Activated CD8-positive, alpha-beta memory T cell treated with anti-CD3 and anti-CD28 coated beads, Interleukin-2, amount 10 ng/mL, durations not matched to agents 7 days and 5 days (primary cell): ENCODE results near the gene WDR35. TPM values are rescaled to one million over a fixed set of nuclear protein-coding genes. Genes with fewer than 3 reads are reported as not detected.
"Not testable (repeated sequence)": the region's sequence is repeated elsewhere in the genome, so short reads cannot be mapped to it uniquely, and the experiment has no call there.

Experiments
- ATAC-seq: fragments of 150-1000 bp; cut with Tn5 transposase; one replicate; pipeline ENCODE4 v1.10.0; 2021; ENCODE audit warnings: moderate library complexity
- CTCF ChIA-PET: fragments of 350-600 bp; sonication (Branson Sonifier 250); formaldehyde crosslinking; loops from one replicate; lab custom pipeline; 2021; ENCODE audit warnings: antibody characterized with exemption; lab: Charles Lee
- DNase-seq: peaks from one replicate; pipeline ENCODE4 v3.0.0-alpha.2; 2020
- H3K27ac Mint-ChIP-seq: one replicate; pipeline ENCODE4 v1.8.0; 2021; ENCODE audit warnings: mild to moderate bottlenecking, mixed read lengths
- H3K27me3 Mint-ChIP-seq: one replicate; pipeline ENCODE4 v1.8.0; 2021; ENCODE audit warnings: mixed read lengths
- H3K36me3 Mint-ChIP-seq: one replicate; pipeline ENCODE4 v1.8.0; 2021; ENCODE audit warnings: mild to moderate bottlenecking, mixed read lengths
- H3K4me1 Mint-ChIP-seq: one replicate; pipeline ENCODE4 v1.8.0; 2021; ENCODE audit warnings: mixed read lengths
- H3K4me3 Mint-ChIP-seq: one replicate; pipeline ENCODE4 v1.8.0; 2021; ENCODE audit warnings: mild to moderate bottlenecking, moderate library complexity, mixed read lengths
- H3K9me3 Mint-ChIP-seq: one replicate; pipeline ENCODE4 v1.8.0; 2022; ENCODE audit warnings: low read depth, mixed read lengths
- total RNA-seq, 2 experiments: library from RNA; stranded (reverse); gene quantifications; one replicate each; pipeline ENCODE4 v1.2.3, GENCODE V29; 2021

Gene WDR35
- total RNA-seq, 2 experiments from 2014 or later: 4.2 to 4.5 TPM

- Mint-ChIP-seq H3K9me3 (no peaks in the 10 kb centered on the region), H3K4me1 (peaks cover 56% of the 10 kb centered on the region), H3K4me3 (no peak overlapping the region), H3K36me3 (peaks cover 28% of the 10 kb centered on the region), H3K27me3 (no peaks in the 10 kb centered on the region), H3K27ac (peak overlapping the region; percentile 25)
- CTCF ChIA-PET: no interaction called here
- ATAC-seq (no peak), DNase-seq (no peak)
Measured at GRCh38 chr2:19893520-19894133, 96.3 kb downstream of the WDR35 start.

- H3K27ac Mint-ChIP-seq, H3K9me3 Mint-ChIP-seq, ATAC-seq, H3K27me3 Mint-ChIP-seq, H3K4me3 Mint-ChIP-seq: not testable (repeated sequence)
- DNase-seq: peak; percentile 31
- CTCF ChIA-PET: interaction anchor here (1.0 kb wide), 1 partner anchor 9 kb away, joined by 5 read pairs; no protein-coding TSS in a partner anchor
- Mint-ChIP-seq H3K36me3 (peaks cover 19% of the 10 kb centered on the region), H3K4me1 (peaks cover 43% of the 10 kb centered on the region)
Measured at GRCh38 chr2:19891971-19892370, 97.9 kb downstream of the WDR35 start.

- DNase-seq: peak; percentile 35
Measured at GRCh38 chr2:19890104-19890503, 99.8 kb downstream of the WDR35 start.

GRCh38 chr2:19888831-19889230 lies 101.1 kb downstream of the WDR35 start:
- CTCF ChIA-PET: no interaction called here
- no peak for ATAC-seq

More at GRCh38 chr2:19890104-19890503, 99.8 kb downstream of the WDR35 start:
- Mint-ChIP-seq H3K4me3 (no peak overlapping the region), H3K36me3 (peaks cover 15% of the 10 kb centered on the region), H3K9me3 (no peaks in the 10 kb centered on the region), H3K27me3 (no peaks in the 10 kb centered on the region), H3K4me1 (peaks cover 31% of the 10 kb centered on the region), H3K27ac (no peak overlapping the region)
- CTCF ChIA-PET: no interaction called here
- ATAC-seq: no peak

GRCh38 chr2:19887510-19887909 lies 102.4 kb downstream of the WDR35 start:
- H3K27ac Mint-ChIP-seq: no peak overlapping the region

More at GRCh38 chr2:19888831-19889230, 101.1 kb downstream of the WDR35 start:
- H3K9me3 Mint-ChIP-seq: no peaks in the 10 kb centered on the region
- peak; percentile 33 for DNase-seq
- H3K27ac Mint-ChIP-seq: no peak overlapping the region
- no peak overlapping the region for H3K4me3 Mint-ChIP-seq
- H3K27me3 Mint-ChIP-seq: no peaks in the 10 kb centered on the region
- H3K36me3 Mint-ChIP-seq: peaks cover 12% of the 10 kb centered on the region
- H3K4me1 Mint-ChIP-seq: peaks cover 19% of the 10 kb centered on the region

GRCh38 chr2:19886261-19886660 lies 103.6 kb downstream of the WDR35 start:
- H3K27me3 Mint-ChIP-seq: no peaks in the 10 kb centered on the region
- no peak overlapping the region for H3K4me3 Mint-ChIP-seq
- H3K27ac Mint-ChIP-seq: no peak overlapping the region
- no peaks in the 10 kb centered on the region for H3K36me3 Mint-ChIP-seq
- H3K9me3 Mint-ChIP-seq: no peaks in the 10 kb centered on the region
- peaks cover 5% of the 10 kb centered on the region for H3K4me1 Mint-ChIP-seq
- ATAC-seq (no peak), DNase-seq (peak; percentile 34)
- CTCF ChIA-PET: interaction anchor here (0.5 kb wide), 1 partner anchor 1251 kb away, joined by 3 read pairs; no protein-coding TSS in a partner anchor

More at GRCh38 chr2:19887510-19887909, 102.4 kb downstream of the WDR35 start:
- Mint-ChIP-seq H3K9me3 (no peaks in the 10 kb centered on the region), H3K4me3 (no peak overlapping the region), H3K27me3 (no peaks in the 10 kb centered on the region), H3K36me3 (peaks cover 7% of the 10 kb centered on the region), H3K4me1 (peaks cover 13% of the 10 kb centered on the region)
- no peak for ATAC-seq
- no peak for DNase-seq
- CTCF ChIA-PET: interaction anchor here (1.5 kb wide), 1 partner anchor 25 kb away, joined by 3 read pairs; no protein-coding TSS in a partner anchor

GRCh38 chr2:19885791-19886190 lies 104.1 kb downstream of the WDR35 start:
- DNase-seq (no peak), ATAC-seq (no peak)
- CTCF ChIA-PET: interaction anchor here (0.5 to 1.5 kb wide), 2 partner anchors 11 to 1250 kb away, joined by 3 read pairs; no protein-coding TSS in a partner anchor
- no peaks in the 10 kb centered on the region for H3K9me3 Mint-ChIP-seq
- H3K4me3 Mint-ChIP-seq: no peak overlapping the region
- H3K36me3 Mint-ChIP-seq: no peaks in the 10 kb centered on the region
- H3K4me1 Mint-ChIP-seq: peaks cover 5% of the 10 kb centered on the region
- H3K27ac Mint-ChIP-seq: no peak overlapping the region
- H3K27me3 Mint-ChIP-seq: no peaks in the 10 kb centered on the region

GRCh38 chr2:19883971-19884720 lies 105.8 kb downstream of the WDR35 start:
- no peaks in the 10 kb centered on the region for H3K9me3 Mint-ChIP-seq
- CTCF ChIA-PET: interaction anchor here (1.5 kb wide), 1 partner anchor 13 kb away, joined by 3 read pairs; no protein-coding TSS in a partner anchor
- no peaks in the 10 kb centered on the region for H3K4me1 Mint-ChIP-seq
- DNase-seq (peak; percentile 31), ATAC-seq (no peak)
- no peak overlapping the region for H3K4me3 Mint-ChIP-seq
- H3K27ac Mint-ChIP-seq: no peak overlapping the region
- H3K27me3 Mint-ChIP-seq: no peaks in the 10 kb centered on the region
- H3K36me3 Mint-ChIP-seq: peaks cover 1% of the 10 kb centered on the region

- no peaks in the 10 kb centered on the region for H3K27me3 Mint-ChIP-seq
- CTCF ChIA-PET: no interaction called here
- H3K4me3 Mint-ChIP-seq: no peak overlapping the region
- H3K27ac Mint-ChIP-seq: no peak overlapping the region
- no peaks in the 10 kb centered on the region for H3K4me1 Mint-ChIP-seq
- ATAC-seq: no peak
- peaks cover 1% of the 10 kb centered on the region for H3K36me3 Mint-ChIP-seq
- no peaks in the 10 kb centered on the region for H3K9me3 Mint-ChIP-seq
- DNase-seq: peak; percentile 19
Measured at GRCh38 chr2:19883486-19883885, 106.4 kb downstream of the WDR35 start.

- no peak for ATAC-seq
- H3K36me3 Mint-ChIP-seq: peaks cover 1% of the 10 kb centered on the region
- no peak overlapping the region for H3K27ac Mint-ChIP-seq
- peak; percentile 25 for DNase-seq
- H3K4me3 Mint-ChIP-seq: no peak overlapping the region
- no peaks in the 10 kb centered on the region for H3K27me3 Mint-ChIP-seq
- CTCF ChIA-PET: no interaction called here
- H3K4me1 Mint-ChIP-seq: no peaks in the 10 kb centered on the region
- H3K9me3 Mint-ChIP-seq: no peaks in the 10 kb centered on the region
Measured at GRCh38 chr2:19882286-19882685, 107.6 kb downstream of the WDR35 start.

GRCh38 chr2:19881908-19882265 lies 108.0 kb downstream of the WDR35 start:
- no peaks in the 10 kb centered on the region for H3K4me1 Mint-ChIP-seq
- ATAC-seq (no peak), DNase-seq (no peak)
- no peaks in the 10 kb centered on the region for H3K27me3 Mint-ChIP-seq
- H3K9me3 Mint-ChIP-seq: no peaks in the 10 kb centered on the region
- CTCF ChIA-PET: no interaction called here
- no peak overlapping the region for H3K4me3 Mint-ChIP-seq
- peaks cover 2% of the 10 kb centered on the region for H3K36me3 Mint-ChIP-seq
- no peak overlapping the region for H3K27ac Mint-ChIP-seq

- Mint-ChIP-seq H3K4me3 (no peak overlapping the region), H3K9me3 (no peaks in the 10 kb centered on the region), H3K27me3 (no peaks in the 10 kb centered on the region), H3K4me1 (no peaks in the 10 kb centered on the region), H3K27ac (no peak overlapping the region), H3K36me3 (peaks cover 4% of the 10 kb centered on the region)
- DNase-seq (peak; percentile 15), ATAC-seq (no peak)
- CTCF ChIA-PET: no interaction called here
Measured at GRCh38 chr2:19881221-19881907, 108.5 kb downstream of the WDR35 start.

- H3K4me1 Mint-ChIP-seq, H3K9me3 Mint-ChIP-seq, H3K4me3 Mint-ChIP-seq, H3K36me3 Mint-ChIP-seq, CTCF ChIA-PET, ATAC-seq, H3K27ac Mint-ChIP-seq, H3K27me3 Mint-ChIP-seq: not testable (repeated sequence)
- DNase-seq: peak; percentile 12
Measured at GRCh38 chr2:19880191-19880590, 109.7 kb downstream of the WDR35 start.
